Transverse colon (tissue), 4 donors: ENCODE results near the gene LSM14A. TPM values are rescaled to one million over a fixed set of nuclear protein-coding genes. Genes with fewer than 3 reads are reported as not detected.
"Not testable (repeated sequence)": the region's sequence is repeated elsewhere in the genome, so short reads cannot be mapped to it uniquely, and the experiment has no call there.

Source experiments
- DNase-seq: peaks from one replicate; pipeline ENCODE4 v3.0.0-alpha.2; 2019
- H3K27ac ChIP-seq, 4 donors: fragments of 200-600 bp; sonication (generic); 2 replicates each; pipeline ENCODE4 v1.5.1; 2016 to 2018; ENCODE audit warnings: inconsistent platforms in 4 of 4
- H3K27me3 ChIP-seq: fragments of 200-600 bp; sonication (generic); 2 replicates; pipeline ENCODE4 v1.5.1; 2017; ENCODE audit warnings: inconsistent platforms
- H3K36me3 ChIP-seq, 4 donors: fragments of 200-600 bp; sonication (generic); 2 replicates each; pipeline ENCODE4 v1.5.1; 2017 to 2019; ENCODE audit warnings: inconsistent platforms in 4 of 4
- H3K4me1 ChIP-seq, 4 donors: fragments of 200-600 bp; sonication (generic); 2 replicates each; pipeline ENCODE4 v1.5.1; 2017 to 2020; ENCODE audit warnings: inconsistent platforms in 4 of 4
- H3K4me3 ChIP-seq, 4 donors: fragments of 200-600 bp; sonication (generic); 1 replicate in 1 of 4; 2 replicates in 3 of 4; pipeline versions ENCODE4 v1.5.1 to v1.6.1; 2017 to 2019; ENCODE audit warnings: inconsistent platforms in 4 of 4
- H3K9me3 ChIP-seq, 2 donors: fragments of 200-600 bp; sonication (generic); 2 replicates each; pipeline ENCODE4 v1.5.1; 2017 to 2019; ENCODE audit warnings: inconsistent platforms in 2 of 2
- EP300 ChIP-seq: sonication (generic); formaldehyde crosslinking; IDR thresholded peaks from one replicate; pipeline ENCODE4 v1.6.1; 2017; ENCODE audit warnings: antibody characterized with exemption, low read depth
- POLR2A ChIP-seq: fragments of 450-650 bp; IDR thresholded peaks from one replicate; pipeline ENCODE4 v1.6.1; 2016; ENCODE audit warnings: antibody characterized with exemption, mild to moderate bottlenecking, moderate library complexity
- POLR2AphosphoS5 ChIP-seq, 3 donors: sonication (generic); formaldehyde crosslinking; IDR thresholded peaks; one replicate each; pipeline ENCODE4 v1.6.1; 2016; ENCODE audit warnings: antibody characterized with exemption in 3 of 3
- WGBS, 2 donors: methylation state at CpG; one replicate each; pipeline ENCODE4 v1.1.5; 2018; ENCODE audit warnings: low coverage in 1 of 2; 5-methylcytosine and 5-hydroxymethylcytosine counted together
- in situ Hi-C, 4 donors: fragments of 200-750 bp; cut with MboI; loops; one replicate each; pipeline versions ENCODE4 v1.15.0 to v1.15.1; 2017; ENCODE audit warnings: low sequenced_read_pairs in 3 of 4, low pct_ligation_motif_present in 1 of 4, low pct_unique_long_range_greater_than_20kb in 1 of 4
- intact Hi-C: fragments of 100-400 bp; cut with DNase I; formaldehyde crosslinking; loops from one replicate; pipeline ENCODE4 v1.15.1; 2023; ENCODE audit warnings: low total_unique reads
- total RNA-seq, 4 donors: library from RNA; depleted of rRNA; stranded (reverse); fragments of >200 nt; gene quantifications; one replicate each; pipeline ENCODE4 v1.1.0, GENCODE V29; 2016
- TF ChIP-seq, protein P1 (sequence below), 5 experiments: fragments of 200-600 bp in 3 of 5; fragments of 450-650 bp in 2 of 5; sonication (generic) in 3 of 5; IDR thresholded peaks; 1 replicate in 2 of 5; 2 replicates in 3 of 5; pipeline ENCODE4 v1.5.1; 2016 to 2017; ENCODE audit warnings: antibody characterized with exemption in 5 of 5, inconsistent platforms in 3 of 5, mild to moderate bottlenecking in 2 of 5, moderate library complexity in 1 of 5

Gene LSM14A
- total RNA-seq, 4 donors from 2014 or later: 88.4 to 211 (median 119) TPM

DNA sequence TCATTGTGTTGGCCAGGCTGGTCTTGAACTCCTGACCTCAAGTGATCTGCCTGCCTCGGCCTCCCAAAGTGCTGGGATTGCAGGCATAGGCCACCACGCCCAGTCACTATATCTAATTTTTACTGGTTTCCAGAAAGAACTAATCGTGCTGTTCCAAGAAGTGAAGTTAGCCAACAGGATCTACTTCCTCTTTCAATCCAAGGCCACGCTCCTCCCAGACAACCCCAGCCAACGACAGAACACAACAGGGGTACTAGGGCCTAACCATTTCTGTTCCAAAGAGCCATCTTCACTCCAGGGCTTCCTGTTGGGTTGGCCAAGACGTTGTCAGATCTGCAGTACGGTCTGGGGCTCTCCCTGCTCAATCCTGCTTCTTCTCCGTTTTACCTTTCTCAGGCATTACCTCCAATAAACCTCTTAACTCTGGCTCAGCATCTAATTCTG, 7.0 kb upstream of the LSM14A start:
- no peaks in the 10 kb centered on the region for H3K27me3 ChIP-seq
- no peak overlapping the region for H3K27ac ChIP-seq
- no peaks in the 10 kb centered on the region for H3K9me3 ChIP-seq
- intact Hi-C loops (no loop called here), in situ Hi-C loops (no loop called here)
- DNase-seq: no peak
- WGBS, 2 donors: 69 to 100% methylated on average over 2 to 8 of the region's 8 CpGs
- H3K36me3 ChIP-seq: no peaks in the 10 kb centered on the region
- TF ChIP-seq POLR2A: no peak
- TF ChIP-seq EP300: no peak
- TF ChIP-seq, protein P1, sequence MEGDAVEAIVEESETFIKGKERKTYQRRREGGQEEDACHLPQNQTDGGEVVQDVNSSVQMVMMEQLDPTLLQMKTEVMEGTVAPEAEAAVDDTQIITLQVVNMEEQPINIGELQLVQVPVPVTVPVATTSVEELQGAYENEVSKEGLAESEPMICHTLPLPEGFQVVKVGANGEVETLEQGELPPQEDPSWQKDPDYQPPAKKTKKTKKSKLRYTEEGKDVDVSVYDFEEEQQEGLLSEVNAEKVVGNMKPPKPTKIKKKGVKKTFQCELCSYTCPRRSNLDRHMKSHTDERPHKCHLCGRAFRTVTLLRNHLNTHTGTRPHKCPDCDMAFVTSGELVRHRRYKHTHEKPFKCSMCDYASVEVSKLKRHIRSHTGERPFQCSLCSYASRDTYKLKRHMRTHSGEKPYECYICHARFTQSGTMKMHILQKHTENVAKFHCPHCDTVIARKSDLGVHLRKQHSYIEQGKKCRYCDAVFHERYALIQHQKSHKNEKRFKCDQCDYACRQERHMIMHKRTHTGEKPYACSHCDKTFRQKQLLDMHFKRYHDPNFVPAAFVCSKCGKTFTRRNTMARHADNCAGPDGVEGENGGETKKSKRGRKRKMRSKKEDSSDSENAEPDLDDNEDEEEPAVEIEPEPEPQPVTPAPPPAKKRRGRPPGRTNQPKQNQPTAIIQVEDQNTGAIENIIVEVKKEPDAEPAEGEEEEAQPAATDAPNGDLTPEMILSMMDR (IDR thresholded peaks at IDR 0.05): no peak
- TF ChIP-seq POLR2AphosphoS5 (IDR thresholded peaks at IDR 0.05): no peak
- no peaks in the 10 kb centered on the region for H3K4me1 ChIP-seq
- no peak overlapping the region for H3K4me3 ChIP-seq

DNA sequence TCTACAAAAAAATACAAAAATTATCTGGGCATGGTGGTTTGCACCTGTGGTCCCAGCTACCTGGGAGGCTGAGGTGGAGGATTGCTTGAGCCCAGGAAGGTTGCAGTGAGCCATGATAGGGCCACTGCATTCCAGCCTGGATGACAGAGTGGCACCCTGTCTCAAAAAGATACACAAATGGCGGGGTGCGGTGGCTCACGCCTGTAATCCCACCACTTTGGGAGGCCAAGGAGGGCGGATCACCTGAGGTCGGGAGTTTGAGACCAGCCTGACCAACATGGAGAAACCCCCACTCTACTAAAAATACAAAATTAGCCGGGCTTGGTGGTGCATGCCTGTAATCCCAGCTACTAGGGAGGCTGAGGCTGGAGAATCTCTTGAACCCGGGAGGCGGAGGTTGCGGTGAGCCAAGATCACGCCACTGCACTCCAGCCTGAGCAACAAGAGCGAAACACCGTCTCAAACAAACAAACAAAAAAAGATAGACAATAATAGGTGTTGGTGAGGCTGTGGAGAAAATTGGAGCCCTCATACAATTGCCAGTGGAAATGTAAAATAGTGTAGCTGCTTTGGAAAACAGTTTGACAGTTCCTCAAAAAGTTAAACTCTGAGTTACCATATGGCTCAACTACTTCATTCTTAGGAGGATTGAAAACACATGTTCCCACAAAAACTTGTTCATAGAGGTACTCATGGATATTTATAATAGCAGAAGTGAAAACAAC, 2.7 kb upstream of the LSM14A start:
- 97% methylated on average over 12 of the region's 12 CpGs; no CpG with 5 or more reads in 1 of the 2 donors for WGBS, 2 donors
- H3K9me3 ChIP-seq, DNase-seq, H3K27me3 ChIP-seq, H3K27ac ChIP-seq, in situ Hi-C loops, H3K36me3 ChIP-seq, intact Hi-C loops, H3K4me3 ChIP-seq: not testable (repeated sequence)
- H3K4me1 ChIP-seq: peaks cover 2 to 24% (median 19%) of the 10 kb centered on the region in 4 donors

DNA sequence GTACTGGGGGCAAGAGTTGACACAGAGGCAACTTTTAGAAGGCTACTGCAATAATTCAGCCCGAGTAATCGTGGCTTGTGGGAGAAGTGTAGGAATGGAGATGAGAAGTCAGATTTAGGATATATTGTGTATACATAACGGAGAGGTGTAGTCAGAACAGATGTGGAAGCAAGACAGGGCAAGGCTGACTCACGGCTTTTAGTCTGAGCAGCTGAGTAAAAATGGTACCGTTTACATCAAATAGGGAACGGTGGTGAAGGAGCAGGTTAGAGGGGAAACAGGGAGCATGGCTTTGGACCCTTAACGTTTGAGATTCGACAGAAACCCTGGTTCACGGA, 796 bp upstream of the LSM14A start:
- in situ Hi-C loops: no loop called here
- H3K9me3 ChIP-seq: no peaks in the 10 kb centered on the region
- H3K27ac ChIP-seq: peak overlapping the region; percentile 100
- no peaks in the 10 kb centered on the region for H3K27me3 ChIP-seq
- no peak for DNase-seq
- intact Hi-C loops: no loop called here
- peak overlapping the region; percentile 67 to 100 (median 98) for H3K4me3 ChIP-seq
- WGBS, 2 donors: 27 to 31% methylated on average over 3 to 9 of the region's 9 CpGs
- H3K36me3 ChIP-seq: no peaks in the 10 kb centered on the region
- no peak for TF ChIP-seq EP300
- TF ChIP-seq POLR2AphosphoS5 (IDR thresholded peaks at IDR 0.05): no peak
- TF ChIP-seq, protein P1 (IDR thresholded peaks at IDR 0.05): no peak
- no peak for TF ChIP-seq POLR2A
- H3K4me1 ChIP-seq: peaks cover 12 to 43% (median 36%) of the 10 kb centered on the region in 4 donors

DNA sequence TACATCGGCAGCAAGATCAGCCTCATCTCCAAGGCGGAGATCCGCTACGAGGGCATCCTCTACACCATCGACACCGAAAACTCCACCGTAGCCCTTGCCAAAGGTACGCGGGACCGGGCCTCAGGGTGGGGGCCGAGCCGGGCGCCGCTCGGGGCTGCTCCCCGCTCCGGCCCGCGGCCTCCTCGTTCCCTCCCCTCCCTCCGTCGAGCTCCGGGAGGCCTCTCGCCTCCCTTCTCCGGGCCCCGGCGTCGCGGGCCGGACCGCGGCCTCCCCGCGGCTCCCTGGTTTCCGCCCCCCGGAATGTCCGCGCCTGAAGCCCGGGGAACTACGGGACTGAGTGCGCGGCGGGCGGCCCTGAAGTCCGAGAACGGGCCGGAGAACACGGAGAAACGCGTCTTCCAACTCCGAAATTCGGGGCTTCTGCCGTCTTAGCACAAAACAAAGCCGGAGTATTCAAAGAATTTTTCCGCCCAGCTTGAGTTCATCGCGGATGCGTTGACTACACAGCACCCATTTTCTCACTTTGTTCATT, 423 bp downstream of the LSM14A start:
- peaks cover 22 to 55% (median 48%) of the 10 kb centered on the region in 4 donors for H3K4me1 ChIP-seq
- peak; percentile 23 for DNase-seq
- in situ Hi-C loops: no loop called here
- H3K36me3 ChIP-seq: no peaks in the 10 kb centered on the region
- H3K4me3 ChIP-seq: peak overlapping the region; percentile 93 to 100 (median 98)
- intact Hi-C loops: no loop called here
- no peak for TF ChIP-seq POLR2A
- TF ChIP-seq POLR2AphosphoS5 (IDR thresholded peaks at IDR 0.05): no peak
- TF ChIP-seq, protein P1 (IDR thresholded peaks at IDR 0.05): no peak
- TF ChIP-seq EP300: no peak
- WGBS, 2 donors: 0% methylated on average over 36 of the region's 58 CpGs; no CpG with 5 or more reads in 1 of the 2 donors
- no peaks in the 10 kb centered on the region for H3K27me3 ChIP-seq
- peak overlapping the region; percentile 100 for H3K27ac ChIP-seq
- H3K9me3 ChIP-seq: no peaks in the 10 kb centered on the region
